GM08714 (cell line): ENCODE data around the gene SLC5A4.
"Not testable (repeated sequence)": the region's sequence is repeated elsewhere in the genome, so short reads cannot be mapped to it uniquely, and the experiment has no call there.

Experiments
- H3K4me3 ChIP-seq: fragments of 200-500 bp; sonication (Bioruptor generic); 2 replicates; pipeline ENCODE4 v1.5.1; 2014; ENCODE audit warnings: mild to moderate bottlenecking, low read length, inconsistent platforms
- ZNF274 ChIP-seq: IDR thresholded peaks from 2 replicates; pipeline ENCODE4 v1.6.1; 2012; ENCODE audit warnings: mild to moderate bottlenecking, low read depth, low read length

The SLC5A4 gene

DNA sequence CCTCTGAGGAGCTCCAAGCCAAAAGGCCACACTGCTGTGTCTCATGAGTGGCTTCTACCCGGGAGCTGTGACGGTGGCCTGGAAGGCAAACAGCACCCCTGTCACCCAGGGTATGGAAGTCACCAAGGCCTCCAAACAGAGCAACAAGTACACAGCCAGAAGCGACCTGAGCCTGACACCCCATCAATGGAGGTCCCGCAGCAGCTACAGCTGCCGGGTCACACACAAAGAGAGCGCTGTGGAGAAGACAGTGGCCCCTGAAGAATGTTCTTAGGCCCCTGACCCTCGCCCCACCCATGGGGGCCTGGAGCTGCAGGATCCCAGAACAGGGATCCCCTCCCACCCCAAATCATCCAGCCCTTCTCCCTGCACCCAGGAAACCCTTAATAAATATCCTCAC is 55.2 kb downstream of the SLC5A4 start:
- no peak for TF ChIP-seq ZNF274
- no peak overlapping the region for H3K4me3 ChIP-seq

DNA sequence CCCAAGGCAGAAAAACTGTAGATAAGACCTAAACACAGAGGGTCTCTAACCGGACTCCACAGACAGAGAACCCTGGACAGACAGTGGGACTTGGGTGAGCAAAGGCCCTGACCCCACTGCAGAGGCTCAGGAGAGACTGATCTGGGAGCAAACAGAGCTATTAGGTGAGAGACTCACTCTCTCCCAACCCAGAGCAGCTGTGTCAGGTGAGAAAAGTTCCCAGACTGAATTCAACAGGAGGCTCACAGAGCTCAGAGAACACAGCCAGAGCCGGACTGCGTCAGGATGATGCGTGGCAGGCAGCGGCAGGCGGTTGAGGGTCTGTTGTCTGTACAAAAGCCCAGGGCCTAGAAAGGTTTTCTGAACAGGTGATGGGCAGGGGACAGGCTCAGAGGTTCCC is 55.8 kb downstream of the SLC5A4 start:
- no peak for TF ChIP-seq ZNF274

DNA sequence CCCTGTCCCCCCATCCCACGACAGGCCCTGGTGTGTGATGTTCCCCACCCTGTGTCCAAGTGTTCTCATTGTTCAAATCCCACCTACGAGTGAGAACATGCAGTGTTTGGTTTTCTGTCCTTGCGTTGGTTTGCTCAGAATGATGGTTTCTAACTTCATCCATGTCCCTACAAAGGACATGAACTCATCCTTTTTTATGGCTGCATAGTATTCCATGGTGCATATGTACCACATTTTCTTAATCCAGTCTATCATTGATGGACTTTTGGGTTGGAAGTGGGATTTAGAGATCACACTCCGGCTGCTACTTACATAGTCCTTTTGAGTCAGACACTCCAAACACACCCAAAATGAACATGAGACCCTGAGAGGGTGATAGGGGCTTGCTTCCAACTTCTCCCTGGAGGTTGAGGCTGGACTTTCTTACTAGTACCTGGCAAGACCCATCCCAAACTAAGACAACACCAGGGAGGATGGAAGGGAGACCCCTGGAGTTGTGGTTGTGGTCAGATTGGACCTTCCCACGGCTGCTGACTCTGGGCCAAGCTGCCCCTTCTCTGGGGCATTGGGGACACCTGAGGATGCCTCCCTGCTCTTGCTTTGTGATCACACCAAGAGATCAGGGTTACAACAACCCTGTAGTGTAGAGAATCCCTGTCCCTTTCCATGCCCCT is 57.5 kb downstream of the SLC5A4 start:
- H3K4me3 ChIP-seq = not testable (repeated sequence)

More for the DNA sequence above, 55.8 kb downstream of the SLC5A4 start:
- no peak overlapping the region for H3K4me3 ChIP-seq

DNA sequence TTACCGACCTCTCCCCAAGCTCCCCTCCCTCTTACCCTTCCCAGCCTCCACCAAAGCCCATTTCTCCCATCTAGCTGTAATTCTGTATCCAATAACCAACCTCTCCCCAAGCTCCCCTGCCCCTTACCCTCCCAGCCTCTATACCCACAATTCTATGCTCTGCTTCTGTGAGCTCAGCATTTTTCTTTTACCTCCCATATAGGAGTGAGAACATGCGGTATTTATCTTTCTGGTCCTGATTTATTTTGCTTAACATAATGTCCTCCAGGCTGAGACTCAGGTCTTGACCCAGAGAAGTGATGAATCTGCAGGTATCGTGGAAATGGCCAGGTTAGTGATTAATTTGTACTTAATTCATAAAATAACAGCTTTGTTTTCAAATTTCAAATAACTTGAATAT is 59.2 kb downstream of the SLC5A4 start:
- not testable (repeated sequence) for H3K4me3 ChIP-seq

DNA sequence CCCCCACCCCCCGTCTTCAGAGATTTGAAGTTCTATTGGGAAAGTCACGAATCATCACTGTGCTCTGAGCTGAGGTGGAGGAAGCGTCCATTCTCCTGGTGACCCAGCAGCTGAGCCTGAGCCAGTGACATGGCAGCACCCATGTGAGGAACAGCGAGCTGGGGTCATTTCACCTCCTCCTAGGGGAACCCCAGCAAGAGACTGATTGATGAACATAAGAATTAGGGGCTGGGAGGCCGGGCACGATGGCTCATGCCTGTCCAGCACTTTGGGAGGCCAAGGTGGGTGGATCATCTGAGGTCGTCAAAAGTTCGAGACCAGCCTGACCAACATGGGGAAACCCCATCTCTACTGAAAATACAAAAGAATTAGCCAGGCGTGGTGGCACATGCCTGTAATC is 61.8 kb downstream of the SLC5A4 start:
- not testable (repeated sequence) for H3K4me3 ChIP-seq

DNA sequence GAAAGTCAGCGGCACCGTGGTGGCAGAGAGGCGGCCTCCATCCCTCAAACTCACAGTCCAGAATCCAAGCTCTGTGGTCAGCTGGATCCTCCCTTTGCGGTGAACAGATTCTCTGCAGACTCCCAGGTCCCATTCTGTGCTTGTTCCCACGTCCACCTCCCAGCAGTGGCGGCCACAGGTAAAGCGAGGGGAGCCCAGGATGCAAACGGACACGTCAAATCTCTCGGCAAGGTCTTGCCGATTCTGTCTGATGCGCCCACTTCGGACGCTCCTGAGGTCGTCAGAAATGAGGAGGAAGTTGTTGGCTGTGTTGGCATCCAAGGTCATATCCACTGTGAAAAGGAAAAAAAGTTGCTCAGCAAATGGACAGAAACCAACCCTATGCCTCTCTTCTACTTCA is 64.1 kb downstream of the SLC5A4 start:
- not testable (repeated sequence) for H3K4me3 ChIP-seq

DNA sequence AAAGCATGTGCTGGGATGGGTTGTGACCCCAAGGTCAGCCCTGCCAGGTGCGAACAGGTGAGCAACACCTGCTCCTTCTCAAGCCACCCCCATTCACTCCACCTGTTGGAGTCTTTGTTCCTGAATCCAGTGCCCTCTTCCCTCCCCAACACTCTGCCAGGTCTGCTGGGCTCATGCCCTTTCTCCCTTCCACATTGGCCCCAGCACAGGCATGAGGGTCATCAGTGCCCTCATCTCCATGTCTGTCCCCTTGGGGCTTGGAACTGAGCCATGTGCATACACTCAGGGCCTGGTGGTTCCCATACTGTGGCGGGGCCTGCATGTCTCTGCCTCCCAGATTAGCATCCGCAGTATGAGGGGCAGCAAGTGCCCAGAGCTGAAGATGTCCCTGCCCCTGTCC is 69.3 kb downstream of the SLC5A4 start:
- TF ChIP-seq ZNF274 = no peak
- H3K4me3 ChIP-seq = no peak overlapping the region

DNA sequence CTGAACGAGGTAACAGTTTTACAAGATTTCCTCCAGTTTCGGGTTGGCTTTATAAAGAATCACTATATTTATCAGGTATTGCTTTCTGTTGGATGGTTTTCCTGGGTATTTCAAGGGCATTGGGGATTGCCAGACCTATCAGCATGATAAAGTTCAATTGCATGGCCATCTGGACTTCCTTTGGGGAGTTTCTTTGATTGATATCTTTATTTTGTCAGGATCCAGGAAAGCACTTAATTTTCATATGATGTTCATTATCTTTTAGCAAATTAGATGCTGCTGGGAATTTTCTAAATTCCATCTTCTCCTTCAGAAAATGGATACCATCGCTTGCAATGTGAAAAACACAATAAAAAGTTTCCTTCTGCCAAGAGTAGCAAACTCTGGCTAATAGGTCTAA is 71.5 kb downstream of the SLC5A4 start:
- TF ChIP-seq ZNF274 = no peak
- no peak overlapping the region for H3K4me3 ChIP-seq

DNA sequence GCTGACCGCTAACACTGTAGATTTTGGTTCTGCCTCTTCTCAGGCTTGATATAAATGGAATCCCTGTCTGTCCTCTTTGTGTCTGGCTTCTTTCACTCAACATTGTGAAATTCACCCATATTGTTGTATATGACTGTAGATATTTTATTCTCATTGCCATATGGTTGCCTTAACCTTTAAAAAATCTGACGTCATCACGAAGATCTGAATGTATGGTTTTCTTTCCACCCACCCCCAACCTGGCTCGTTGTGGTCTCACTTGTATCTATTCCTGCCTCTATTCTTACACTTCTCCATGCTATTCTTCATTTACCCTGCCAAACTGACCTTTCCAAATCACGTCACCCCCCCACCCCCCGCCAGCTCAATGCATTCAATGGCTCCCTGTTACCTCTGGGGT is 74.1 kb downstream of the SLC5A4 start:
- no peak overlapping the region for H3K4me3 ChIP-seq
- no peak for TF ChIP-seq ZNF274

- no peak overlapping the region for H3K4me3 ChIP-seq
- no peak for TF ChIP-seq ZNF274
These were observed 77.9 kb downstream of the SLC5A4 start for GRCh38 chr22:32177221-32177765.

DNA sequence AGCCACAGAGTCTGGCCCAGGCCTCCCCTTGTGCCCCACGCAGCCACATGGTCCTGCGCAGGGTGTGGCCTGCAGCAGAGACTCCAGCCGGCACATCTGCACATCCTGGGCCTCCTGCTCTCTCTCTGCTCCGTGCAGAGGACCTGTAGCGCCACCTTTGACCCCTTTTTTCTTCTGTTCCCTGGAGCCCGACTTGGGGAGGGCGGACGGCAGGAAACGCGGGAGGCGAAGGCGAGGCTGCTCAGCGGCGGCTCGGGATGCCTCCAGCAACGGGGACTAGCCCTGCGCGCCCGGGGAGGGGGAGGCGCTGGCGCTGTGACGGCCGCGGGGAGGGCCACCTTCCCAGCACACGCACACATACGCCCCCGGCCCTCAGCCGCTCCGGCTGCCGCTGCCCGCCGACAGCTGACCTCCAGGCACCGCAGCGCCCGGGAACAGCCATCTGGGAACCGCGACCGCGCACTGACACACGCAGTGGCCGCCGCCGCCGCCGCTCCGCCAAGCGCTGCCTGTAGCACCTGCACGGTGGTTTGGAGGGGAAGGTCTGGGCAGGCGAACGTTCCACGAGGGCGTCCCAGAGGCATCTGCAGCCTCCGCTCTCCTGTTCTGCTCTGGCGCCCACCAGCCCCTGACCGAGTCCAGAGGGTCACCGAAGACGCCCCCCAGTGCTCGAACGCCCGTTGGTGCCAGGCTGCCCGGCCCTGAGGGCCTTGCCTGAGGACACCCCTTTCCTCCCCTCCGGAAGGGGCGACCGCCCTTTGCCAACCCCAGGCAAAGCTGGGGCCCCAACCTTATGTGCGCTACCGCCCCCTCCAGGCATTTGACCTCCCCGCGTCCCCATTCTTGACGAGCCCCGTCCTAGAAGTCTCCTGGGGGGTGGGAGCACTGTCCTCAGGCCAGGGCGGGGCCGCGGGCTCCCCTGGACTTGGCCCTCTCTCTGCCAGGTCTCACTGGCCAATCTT is 79.2 kb downstream of the SLC5A4 start:
- TF ChIP-seq ZNF274 = no peak
- no peak overlapping the region for H3K4me3 ChIP-seq

DNA sequence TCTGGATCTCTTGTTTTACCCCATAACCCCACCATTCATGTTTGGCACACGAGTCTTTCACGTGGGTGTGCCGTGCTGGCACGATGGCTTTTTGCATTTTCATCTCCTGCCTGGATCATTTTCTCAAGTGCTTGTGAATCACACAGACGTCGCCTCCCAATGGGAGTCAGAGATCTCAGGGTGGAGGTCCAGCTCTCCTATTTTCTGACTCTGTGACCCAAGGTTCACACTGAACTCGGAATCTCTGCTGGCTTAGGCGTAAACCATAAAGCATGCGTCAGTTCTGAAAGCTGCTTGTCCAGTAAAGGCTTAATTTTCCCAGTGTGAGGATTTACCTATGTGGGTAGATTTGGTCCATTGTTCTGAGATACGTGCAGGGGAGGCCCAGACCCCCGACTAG is 80.0 kb downstream of the SLC5A4 start:
- no peak for TF ChIP-seq ZNF274
- no peak overlapping the region for H3K4me3 ChIP-seq
